Measurements from ENCODE around the gene CYFIP1.

The CYFIP1 gene

GRCh38 chr15:22887157-22887951, 92.8 kb downstream of the CYFIP1 start:
- no peak for DNase-seq

GRCh38 chr15:22885120-22885519, 95.0 kb downstream of the CYFIP1 start:
- DNase-seq = no peak

- no peak for DNase-seq
These were observed 95.8 kb downstream of the CYFIP1 start for GRCh38 chr15:22884344-22884743.

DNA sequence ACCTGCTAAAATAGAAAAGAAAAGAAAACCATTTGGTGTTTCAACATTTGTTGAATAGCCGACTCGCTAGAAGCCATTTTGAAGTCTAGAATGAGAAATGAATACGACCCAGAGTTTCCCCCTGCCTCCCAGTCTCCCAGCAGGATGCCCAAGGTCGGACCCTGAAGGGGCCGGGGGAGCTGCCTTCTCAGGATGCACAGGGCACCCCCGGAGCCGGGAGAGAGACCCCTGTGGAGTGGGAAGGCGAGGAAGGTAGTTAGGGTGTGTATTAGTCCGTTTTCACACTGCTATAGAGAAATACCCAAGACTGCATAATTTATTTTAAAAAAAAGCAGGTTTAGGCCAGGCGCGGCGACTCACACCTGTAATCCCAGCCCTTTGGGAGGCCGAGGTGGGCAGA, 97.0 kb downstream of the CYFIP1 start:
- no peak for DNase-seq

DNA sequence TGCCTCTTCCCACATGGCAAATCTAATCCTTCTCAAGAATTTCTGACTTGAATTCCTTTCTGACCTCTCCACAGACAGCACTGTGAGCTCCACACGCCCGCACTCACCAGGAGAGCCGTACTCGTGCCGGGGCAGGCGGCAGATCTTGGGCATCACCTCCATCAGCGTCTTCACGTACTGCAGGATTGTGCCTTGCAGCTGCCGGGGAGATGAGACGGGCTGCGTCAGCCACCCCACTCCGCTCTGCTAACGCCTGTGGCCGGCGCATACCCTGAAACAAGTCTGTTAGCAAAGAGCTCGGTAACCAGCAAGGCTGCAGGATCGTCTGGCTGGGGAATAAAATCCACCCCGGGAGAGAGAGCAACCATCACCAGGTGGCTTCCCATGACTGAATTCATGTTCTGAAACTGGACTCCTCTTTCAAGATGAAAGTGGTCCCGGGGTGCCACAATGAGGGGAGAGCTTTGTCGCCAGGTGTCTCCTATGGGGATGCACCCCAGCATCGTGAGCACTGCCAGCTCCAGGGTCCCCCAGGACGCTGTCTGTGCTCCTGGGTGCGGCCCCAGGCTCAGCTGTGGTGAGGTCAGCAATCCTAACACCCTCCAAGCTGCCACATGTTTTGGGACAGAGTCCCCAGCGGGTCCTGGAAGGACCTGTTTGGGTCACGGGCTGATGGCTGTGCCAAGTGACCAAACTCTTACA, 98.3 kb downstream of the CYFIP1 start:
- no peak for DNase-seq

- DNase-seq = no peak
These were observed 99.0 kb downstream of the CYFIP1 start for GRCh38 chr15:22880981-22881738.

DNA sequence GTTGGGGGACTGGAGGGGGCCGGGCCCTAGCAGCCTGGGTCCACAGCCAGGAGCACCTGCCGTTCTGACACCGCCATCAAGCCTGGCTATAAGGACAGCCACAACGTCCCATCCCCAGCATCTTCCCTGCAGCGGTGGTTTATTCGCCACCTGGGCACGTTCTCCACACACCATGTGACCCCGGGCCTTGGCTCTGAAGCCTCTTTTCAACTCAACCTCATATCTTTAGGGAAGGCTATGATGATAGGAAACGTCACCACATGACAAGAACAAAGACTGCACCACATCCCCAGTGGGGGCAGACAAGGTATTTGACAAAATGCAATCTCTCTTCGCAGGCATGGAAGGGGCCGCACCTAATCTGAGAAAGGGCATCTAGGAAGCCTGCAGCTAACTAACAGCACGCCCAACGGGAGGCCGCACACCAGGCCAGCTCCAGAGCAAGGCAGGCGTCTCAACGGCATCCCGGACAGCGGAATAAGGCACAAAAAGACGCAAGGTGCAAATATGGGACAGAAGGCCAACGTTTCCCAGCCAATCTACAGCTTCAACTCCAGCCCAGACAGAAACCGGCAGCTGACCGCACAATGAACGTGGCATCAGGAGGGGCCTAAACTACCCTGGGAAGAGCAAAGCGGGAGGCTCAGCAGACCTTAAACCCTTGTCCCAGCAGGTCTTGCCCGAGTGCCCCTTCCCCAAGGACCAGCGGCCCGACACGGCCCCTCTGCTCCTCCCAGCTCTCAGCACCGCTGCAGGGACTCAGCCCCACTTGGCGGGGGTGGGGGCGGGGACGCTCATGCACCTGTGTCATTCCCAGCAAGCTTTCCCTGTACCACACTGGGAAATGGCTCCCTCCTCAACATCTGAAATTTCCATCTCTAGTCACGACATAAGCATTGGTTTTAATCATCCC, 99.8 kb downstream of the CYFIP1 start:
- DNase-seq = no peak

DNA sequence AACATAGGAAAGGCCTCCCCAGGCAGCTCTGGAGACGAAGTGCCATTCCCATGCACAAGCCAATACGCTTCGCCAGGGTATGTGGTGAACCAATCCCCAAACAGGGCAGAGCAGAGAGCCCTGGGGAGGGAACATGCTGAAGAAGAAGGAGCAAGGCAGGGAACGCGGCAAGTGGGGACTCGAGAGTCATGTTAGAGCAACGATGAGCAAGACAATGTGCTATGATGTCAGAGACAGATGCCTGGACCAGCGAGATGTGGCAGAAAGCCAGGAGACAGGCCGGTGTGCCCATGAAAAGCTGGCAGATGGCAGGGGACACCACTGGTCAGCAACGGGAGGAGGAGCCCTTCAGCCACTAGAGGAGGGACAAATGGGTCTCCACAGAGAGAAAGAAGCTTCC, 102.1 kb downstream of the CYFIP1 start:
- no peak for DNase-seq

DNA sequence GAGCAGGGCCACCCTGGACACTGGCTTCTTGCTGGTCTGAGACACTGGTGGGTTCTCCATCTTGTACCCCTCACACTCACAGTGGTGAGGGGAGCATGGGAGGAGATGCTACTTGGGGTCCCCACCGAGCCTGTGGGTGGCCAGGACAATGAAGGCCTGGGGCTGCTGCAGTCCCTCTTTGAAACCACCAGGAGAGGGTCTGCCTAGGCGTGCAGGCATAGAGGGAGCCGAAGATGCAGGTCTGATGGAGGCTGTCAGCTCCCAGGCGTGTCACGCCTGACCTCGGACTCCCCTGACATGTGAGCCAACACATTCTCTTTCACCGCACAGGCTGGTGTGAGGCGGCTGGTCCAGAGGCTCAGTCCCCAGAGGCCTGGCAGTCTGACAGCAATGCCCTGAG, 102.6 kb downstream of the CYFIP1 start:
- DNase-seq = no peak

DNA sequence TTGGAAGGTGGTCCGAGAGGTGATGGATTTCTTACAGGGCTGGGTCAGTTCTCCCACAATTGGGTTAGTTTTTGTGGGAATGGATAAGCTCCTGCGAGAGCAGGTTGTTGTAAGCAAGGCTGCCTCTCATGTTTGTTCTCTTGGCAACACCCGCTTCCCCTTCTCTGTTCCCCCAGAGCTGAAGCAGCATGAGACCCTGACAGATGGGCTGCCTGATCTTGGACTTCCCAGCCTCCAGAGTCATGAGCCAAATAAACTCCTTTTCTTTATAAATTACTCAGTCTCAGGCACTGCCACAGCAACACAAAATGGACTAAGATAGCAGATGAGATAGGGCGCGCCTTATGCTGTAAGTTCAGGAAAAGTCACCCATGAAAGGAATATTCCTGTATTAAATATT, 103.1 kb downstream of the CYFIP1 start:
- DNase-seq = no peak

DNA sequence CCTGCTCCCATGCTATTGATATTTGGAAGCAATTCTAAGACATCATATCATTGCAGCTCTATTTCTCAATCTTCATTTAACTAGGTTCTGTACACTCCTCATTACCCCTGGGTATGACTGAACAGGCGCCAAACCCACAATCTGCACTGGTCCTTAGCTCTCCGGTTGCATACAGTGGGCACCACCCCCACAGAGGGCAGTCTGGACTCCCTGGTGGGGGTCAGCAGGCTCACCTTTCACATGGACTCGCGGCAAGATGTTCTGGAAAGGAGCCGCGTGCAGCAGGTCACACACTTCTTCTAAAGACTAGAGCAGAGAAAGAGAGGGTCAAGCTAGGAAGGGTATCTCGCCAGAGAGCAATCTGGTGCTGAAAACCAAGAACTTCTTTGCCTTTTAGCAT, 105.2 kb downstream of the CYFIP1 start:
- DNase-seq = no peak

DNA sequence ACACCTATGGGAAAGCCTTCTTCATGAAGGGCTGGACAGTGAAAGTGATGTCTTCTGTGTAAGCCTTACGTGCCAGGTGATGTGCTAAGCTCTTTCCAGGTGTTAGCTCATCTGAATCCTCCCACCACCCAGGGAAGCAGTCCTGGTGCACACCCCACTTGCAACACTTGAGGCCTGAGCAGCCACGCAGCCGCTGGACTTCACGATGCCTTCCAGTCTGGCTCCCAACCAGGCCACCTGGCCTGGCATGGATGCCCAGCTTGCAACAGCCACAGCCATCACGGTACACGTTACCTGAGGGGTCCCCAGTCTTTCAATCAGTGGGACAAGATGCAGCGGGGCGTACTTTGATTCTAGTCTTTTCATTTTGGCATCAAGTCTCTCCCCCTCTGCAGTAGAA, 105.9 kb downstream of the CYFIP1 start:
- no peak for DNase-seq

GRCh38 chr15:22873841-22874240, 106.3 kb downstream of the CYFIP1 start:
- no peak for DNase-seq

- DNase-seq = no peak
These were observed 107.0 kb downstream of the CYFIP1 start for GRCh38 chr15:22872936-22873701.

GRCh38 chr15:22871481-22872086, 108.6 kb downstream of the CYFIP1 start:
- no peak for DNase-seq

DNA sequence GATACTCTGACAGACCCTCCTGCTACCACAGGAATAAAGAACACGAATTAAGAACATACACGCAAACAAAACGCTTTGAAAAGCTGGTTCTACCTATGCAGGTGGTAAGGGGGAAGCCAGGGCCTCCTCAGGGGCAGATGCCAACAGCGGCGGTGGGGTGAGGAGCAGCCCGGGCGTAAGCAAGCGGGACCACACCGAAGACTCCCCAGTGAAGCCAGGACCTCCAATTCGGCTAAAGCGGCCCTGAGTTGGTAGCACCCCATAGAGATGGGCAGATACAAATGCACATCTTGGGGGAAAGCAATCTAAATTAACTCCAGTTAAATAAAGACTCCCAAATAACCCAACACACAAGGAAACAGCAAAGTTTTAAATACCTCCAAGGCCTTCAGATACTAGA, 109.3 kb downstream of the CYFIP1 start:
- no peak for DNase-seq

DNA sequence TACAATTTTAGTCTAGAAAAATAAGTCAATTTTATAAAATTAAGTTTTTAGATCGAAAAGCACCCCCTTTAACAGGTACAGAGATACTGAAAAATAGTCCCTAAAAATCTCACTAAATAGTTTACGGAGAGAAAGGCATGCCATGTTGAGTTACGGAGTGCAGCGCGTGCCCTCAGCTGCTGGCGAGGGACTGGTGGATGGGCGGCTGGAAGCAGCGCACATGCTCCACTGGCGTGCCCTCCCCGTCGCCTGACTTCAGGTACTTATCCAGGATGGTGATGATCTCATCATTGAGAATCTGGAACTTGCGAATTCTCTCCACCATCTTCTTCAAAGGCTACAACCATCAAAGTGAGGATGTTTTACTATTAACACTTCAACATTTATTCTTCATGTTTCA, 110.3 kb downstream of the CYFIP1 start:
- DNase-seq = no peak

GRCh38 chr15:22868928-22869327, 111.2 kb downstream of the CYFIP1 start:
- DNase-seq = no peak

- DNase-seq = no peak
These were observed 111.7 kb downstream of the CYFIP1 start for GRCh38 chr15:22868495-22868894.

GRCh38 chr15:22867886-22868285, 112.3 kb downstream of the CYFIP1 start:
- DNase-seq = no peak

GRCh38 chr15:22866079-22866478, 114.1 kb downstream of the CYFIP1 start:
- no peak for DNase-seq

DNA sequence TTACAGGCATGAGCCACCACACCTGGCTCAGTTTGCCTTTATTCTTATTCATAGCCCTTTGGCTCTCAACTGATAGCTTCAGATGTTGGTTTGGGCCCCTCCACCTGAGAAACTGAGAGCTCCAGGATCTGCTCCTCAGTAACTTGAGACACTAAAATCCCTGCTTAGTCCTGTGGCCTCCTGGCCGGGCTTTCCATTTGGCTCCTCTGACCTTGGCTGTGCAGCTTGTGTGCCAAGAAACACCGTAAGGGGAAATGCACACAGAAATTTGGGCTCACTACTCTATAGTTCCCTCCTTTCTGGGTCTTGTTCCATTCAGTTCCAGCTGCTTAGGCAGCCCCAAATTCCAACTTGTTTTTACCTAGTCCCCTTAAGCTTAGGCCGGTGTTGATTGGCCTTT, 116.8 kb downstream of the CYFIP1 start:
- no peak for DNase-seq

Measured in NCI-H2171 (cell line).